OCI-LY3 (cell line): ENCODE measurements around the gene IMMP2L.
"Not testable (repeated sequence)": the region's sequence is repeated elsewhere in the genome, so short reads cannot be mapped to it uniquely, and the experiment has no call there.

ENCODE experiments used
- H2AFZ ChIP-seq: fragments of 200-600, 300-600 bp; shearing (Covaris generic); 2 replicates; pipeline ENCODE4 v1.6.0; 2014; ENCODE audit warnings: antibody characterized with exemption, low read depth, low read length
- H3K27ac ChIP-seq: fragments of 200-600, 300-600 bp; sonication (generic); 2 replicates; pipeline ENCODE4 v1.5.1; 2014; ENCODE audit warnings: mild to moderate bottlenecking, low read length, moderate library complexity, mixed read lengths
- H3K27me3 ChIP-seq: fragments of 200-600, 300-600 bp; sonication (generic); 2 replicates; pipeline ENCODE4 v1.6.1; 2014; ENCODE audit warnings: low read depth, low read length, mixed read lengths
- H3K36me3 ChIP-seq: fragments of 200-600, 300-600 bp; sonication (generic); replicated peaks from 2 replicates; pipeline ENCODE3; 2014; ENCODE audit warnings: low read depth, low read length, mixed read lengths
- H3K4me1 ChIP-seq: fragments of 300-600, 200-600 bp; sonication (generic); 2 replicates; pipeline ENCODE4 v1.6.1; 2014; ENCODE audit warnings: low read length, mixed read lengths
- H3K4me2 ChIP-seq: fragments of 200-600, 300-600 bp; sonication (generic); 2 replicates; pipeline ENCODE4 v1.6.1; 2014; ENCODE audit warnings: low read length, mixed read lengths
- H3K4me3 ChIP-seq: fragments of 300-600, 200-600 bp; sonication (generic); 2 replicates; pipeline ENCODE4 v1.5.1; 2014; ENCODE audit warnings: antibody characterized with exemption, mild to moderate bottlenecking, low read length, moderate library complexity
- H3K79me2 ChIP-seq: fragments of 300-600, 200-600 bp; shearing (Covaris generic); 2 replicates; pipeline ENCODE4 v1.6.1; 2014; ENCODE audit warnings: mild to moderate bottlenecking, low read length, mixed read lengths
- H3K9ac ChIP-seq: fragments of 300-600, 200-600 bp; shearing (Covaris generic); 2 replicates; pipeline ENCODE4 v1.6.0; 2014; ENCODE audit warnings: mild to moderate bottlenecking, low read length, moderate library complexity
- H3K9me3 ChIP-seq: fragments of 200-600, 300-600 bp; shearing (Covaris generic); 2 replicates; pipeline ENCODE4 v1.6.1; 2014; ENCODE audit warnings: low read length, mixed read lengths; ENCODE audit not compliant: insufficient read depth
- H4K20me1 ChIP-seq: fragments of 200-600, 300-600 bp; sonication (generic); 2 replicates; pipeline ENCODE4 v1.6.1; 2016; ENCODE audit warnings: low read length, mixed read lengths; ENCODE audit not compliant: insufficient read depth
- CTCF ChIP-seq: fragments of 200-600, 300-600 bp; sonication (generic); IDR thresholded peaks from 2 replicates; pipeline ENCODE4 v1.5.1; 2014; ENCODE audit warnings: antibody characterized with exemption, low read length, low read depth
- EZH2phosphoT487 ChIP-seq: fragments of 200-600 bp; shearing (Covaris generic); IDR thresholded peaks from 2 replicates; pipeline ENCODE4 v1.6.1; 2018; ENCODE audit warnings: antibody characterized with exemption, mixed run types, low read depth

IMMP2L gene

GRCh38 chr7:111256391-111256790 is 305.9 kb downstream of the IMMP2L start:
- Histone ChIP-seq H3K27me3 (no peaks in the 10 kb centered on the region), H4K20me1 (no peaks in the 10 kb centered on the region), H3K79me2 (no peaks in the 10 kb centered on the region), H3K4me1 (no peaks in the 10 kb centered on the region), H3K36me3 (no peaks in the 10 kb centered on the region), H3K9ac (no peak overlapping the region), H3K27ac (no peak overlapping the region), H3K4me3 (no peak overlapping the region), H3K4me2 (no peak overlapping the region), H3K9me3 (no peaks in the 10 kb centered on the region), H2AFZ (no peak overlapping the region)
- no peak for TF ChIP-seq CTCF
- TF ChIP-seq EZH2phosphoT487, result no peak

- TF ChIP-seq EZH2phosphoT487 (no peak), CTCF (no peak)
- no peak overlapping the region for H3K27ac ChIP-seq
- no peaks in the 10 kb centered on the region for H4K20me1 ChIP-seq
- no peaks in the 10 kb centered on the region for H3K79me2 ChIP-seq
- no peaks in the 10 kb centered on the region for H3K36me3 ChIP-seq
- no peak overlapping the region for H2AFZ ChIP-seq
- H3K4me2 ChIP-seq, result no peak overlapping the region
- no peak overlapping the region for H3K4me3 ChIP-seq
- H3K27me3 ChIP-seq, result no peaks in the 10 kb centered on the region
- H3K4me1 ChIP-seq, result no peaks in the 10 kb centered on the region
- no peaks in the 10 kb centered on the region for H3K9me3 ChIP-seq
- H3K9ac ChIP-seq, result no peak overlapping the region
Observed at GRCh38 chr7:111255576-111255975, 306.7 kb downstream of the IMMP2L start.

- not testable (repeated sequence) for H2AFZ ChIP-seq, H3K27ac ChIP-seq, H4K20me1 ChIP-seq, H3K27me3 ChIP-seq, H3K9me3 ChIP-seq, H3K79me2 ChIP-seq, H3K9ac ChIP-seq, H3K4me1 ChIP-seq, H3K4me2 ChIP-seq, H3K36me3 ChIP-seq, H3K4me3 ChIP-seq
Observed at GRCh38 chr7:111251365-111251764, 310.9 kb downstream of the IMMP2L start.

GRCh38 chr7:111249807-111250206 is 312.5 kb downstream of the IMMP2L start:
- not testable (repeated sequence) for H3K4me3 ChIP-seq, H3K27me3 ChIP-seq, H3K27ac ChIP-seq, H2AFZ ChIP-seq, H3K9ac ChIP-seq, H3K9me3 ChIP-seq, H3K4me2 ChIP-seq, H3K36me3 ChIP-seq, H4K20me1 ChIP-seq, H3K79me2 ChIP-seq, H3K4me1 ChIP-seq

- H3K9me3 ChIP-seq, result no peaks in the 10 kb centered on the region
- H3K36me3 ChIP-seq, result no peaks in the 10 kb centered on the region
- H3K4me2 ChIP-seq, result no peak overlapping the region
- no peaks in the 10 kb centered on the region for H3K27me3 ChIP-seq
- H3K4me1 ChIP-seq, result peaks cover 4% of the 10 kb centered on the region; the same call in 1 of the 2 replicates
- TF ChIP-seq CTCF (no peak), EZH2phosphoT487 (no peak)
- H3K27ac ChIP-seq, result no peak overlapping the region
- H3K4me3 ChIP-seq, result no peak overlapping the region
- H4K20me1 ChIP-seq, result no peaks in the 10 kb centered on the region
- H3K79me2 ChIP-seq, result no peaks in the 10 kb centered on the region
- no peak overlapping the region for H2AFZ ChIP-seq
- no peak overlapping the region for H3K9ac ChIP-seq
Observed at GRCh38 chr7:111242141-111242755, 320.0 kb downstream of the IMMP2L start.
